ENCODE data around the gene VKORC1.

VKORC1 gene

GRCh38 chr16:31111881-31112466 lies 17.4 kb upstream of the VKORC1 start:
- peaks cover 1% of the 10 kb centered on the region for H3K9me3 ChIP-seq (ENCODE audit: insufficient read depth, low read depth, low read length)
- no peak overlapping the region for H4K8ac ChIP-seq (ENCODE audit: low read depth, low read length)
- no peak overlapping the region for H4K12ac ChIP-seq (ENCODE audit: low read depth, low read length)
- no peak overlapping the region for H3K27ac ChIP-seq (ENCODE audit: low read depth, low read length)
- H2BK5ac ChIP-seq (ENCODE audit: low read depth, low read length, poor library complexity), result no peak overlapping the region
- H3K14ac ChIP-seq (ENCODE audit: low read length), result no peak overlapping the region
- H3K4me2 ChIP-seq (ENCODE audit: low read length), result no peak overlapping the region
- H2BK120ac ChIP-seq (ENCODE audit: insufficient read depth, low read length, poor library complexity), result no peak overlapping the region
- H3K79me2 ChIP-seq (ENCODE audit: control insufficient read depth, insufficient read depth, low read length, poor library complexity), result peaks cover 6% of the 10 kb centered on the region
- no peak overlapping the region for H2AK5ac ChIP-seq (ENCODE audit: low read length)
- peaks cover 2 to 13% of the 10 kb centered on the region in 2 experiments for H3K4me1 ChIP-seq (ENCODE audit: control insufficient read depth in 1 of 2, insufficient read depth in 2 of 2, low read length in 2 of 2)
- no peak overlapping the region for H3K9ac ChIP-seq (ENCODE audit: low read length)
- peaks cover 36 to 40% of the 10 kb centered on the region in 2 experiments for H3K36me3 ChIP-seq (ENCODE audit: control insufficient read depth in 1 of 2, insufficient read depth in 2 of 2, low read length in 2 of 2)
- H3K4me3 ChIP-seq (ENCODE audit: low read depth, low read length), result no peak overlapping the region
- no CpG with 5 or more reads among the region's 23 CpGs for WGBS (ENCODE audit: extremely low coverage, insufficient coverage, insufficient read length)
- H3K27me3 ChIP-seq (ENCODE audit: insufficient read depth, low read length), result no peaks in the 10 kb centered on the region
- no peak overlapping the region for H2BK12ac ChIP-seq (ENCODE audit: low read length)
- no peak overlapping the region for H3K18ac ChIP-seq (ENCODE audit: low read length)
- no peak overlapping the region for H3K4ac ChIP-seq (ENCODE audit: low read depth, low read length)
- no peak overlapping the region for H2AFZ ChIP-seq (ENCODE audit: insufficient read depth, low read length, poor library complexity)
- H3K79me1 ChIP-seq (ENCODE audit: low read length), result peaks cover 6% of the 10 kb centered on the region
- no peak overlapping the region for H4K91ac ChIP-seq (ENCODE audit: low read depth, low read length)
- DNase-seq, result no peak
- no peak overlapping the region for H3K23ac ChIP-seq (ENCODE audit: low read length)

GRCh38 chr16:31110106-31111034 lies 15.8 kb upstream of the VKORC1 start:
- no peak overlapping the region for H4K91ac ChIP-seq (ENCODE audit: low read depth, low read length)
- no peak overlapping the region for H3K18ac ChIP-seq (ENCODE audit: low read length)
- H3K4ac ChIP-seq (ENCODE audit: low read depth, low read length), result no peak overlapping the region
- no peak overlapping the region for H4K12ac ChIP-seq (ENCODE audit: low read depth, low read length)
- H3K9me3 ChIP-seq (ENCODE audit: insufficient read depth, low read depth, low read length), result peaks cover 1% of the 10 kb centered on the region
- peaks cover 0 to 14% of the 10 kb centered on the region in 2 experiments for H3K4me1 ChIP-seq (ENCODE audit: control insufficient read depth in 1 of 2, insufficient read depth in 2 of 2, low read length in 2 of 2)
- H2BK5ac ChIP-seq (ENCODE audit: low read depth, low read length, poor library complexity), result no peak overlapping the region
- no peak overlapping the region for H2AK5ac ChIP-seq (ENCODE audit: low read length)
- no peak overlapping the region for H3K4me2 ChIP-seq (ENCODE audit: low read length)
- H2AFZ ChIP-seq (ENCODE audit: insufficient read depth, low read length, poor library complexity), result no peak overlapping the region
- H4K8ac ChIP-seq (ENCODE audit: low read depth, low read length), result no peak overlapping the region
- no peak overlapping the region for H3K4me3 ChIP-seq (ENCODE audit: low read depth, low read length)
- no peak overlapping the region for H3K27ac ChIP-seq (ENCODE audit: low read depth, low read length)
- H2BK12ac ChIP-seq (ENCODE audit: low read length), result no peak overlapping the region
- H3K9ac ChIP-seq (ENCODE audit: low read length), result no peak overlapping the region
- no CpG with 5 or more reads among the region's 26 CpGs for WGBS (ENCODE audit: extremely low coverage, insufficient coverage, insufficient read length)
- H3K36me3 ChIP-seq (ENCODE audit: control insufficient read depth in 1 of 2, insufficient read depth in 2 of 2, low read length in 2 of 2), result peaks cover 36 to 40% of the 10 kb centered on the region in 2 experiments
- no peak overlapping the region for H3K14ac ChIP-seq (ENCODE audit: low read length)
- no peak overlapping the region for H2BK120ac ChIP-seq (ENCODE audit: insufficient read depth, low read length, poor library complexity)
- peaks cover 6% of the 10 kb centered on the region for H3K79me1 ChIP-seq (ENCODE audit: low read length)
- no peaks in the 10 kb centered on the region for H3K27me3 ChIP-seq (ENCODE audit: insufficient read depth, low read length)
- H3K23ac ChIP-seq (ENCODE audit: low read length), result no peak overlapping the region
- H3K79me2 ChIP-seq (ENCODE audit: control insufficient read depth, insufficient read depth, low read length, poor library complexity), result peaks cover 6% of the 10 kb centered on the region
- no peak for DNase-seq

GRCh38 chr16:31109622-31110021 lies 15.0 kb upstream of the VKORC1 start:
- Histone ChIP-seq H2BK120ac (ENCODE audit: insufficient read depth, low read length, poor library complexity) (no peak overlapping the region), H3K14ac (ENCODE audit: low read length) (no peak overlapping the region), H3K9ac (ENCODE audit: low read length) (no peak overlapping the region), H4K12ac (ENCODE audit: low read depth, low read length) (no peak overlapping the region), H2AK5ac (ENCODE audit: low read length) (no peak overlapping the region), H2AFZ (ENCODE audit: insufficient read depth, low read length, poor library complexity) (no peak overlapping the region), H3K79me2 (ENCODE audit: control insufficient read depth, insufficient read depth, low read length, poor library complexity) (peaks cover 6% of the 10 kb centered on the region), H3K4me3 (ENCODE audit: low read depth, low read length) (no peak overlapping the region), H4K91ac (ENCODE audit: low read depth, low read length) (no peak overlapping the region), H3K36me3 (ENCODE audit: control insufficient read depth in 1 of 2, insufficient read depth in 2 of 2, low read length in 2 of 2) (peaks cover 36 to 40% of the 10 kb centered on the region in 2 experiments), H2BK5ac (ENCODE audit: low read depth, low read length, poor library complexity) (no peak overlapping the region), H3K4me2 (ENCODE audit: low read length) (no peak overlapping the region), H3K23ac (ENCODE audit: low read length) (no peak overlapping the region), H3K9me3 (ENCODE audit: insufficient read depth, low read depth, low read length) (peaks cover 1% of the 10 kb centered on the region), H3K79me1 (ENCODE audit: low read length) (peaks cover 6% of the 10 kb centered on the region), H3K18ac (ENCODE audit: low read length) (no peak overlapping the region), H3K4ac (ENCODE audit: low read depth, low read length) (peak overlapping the region; percentile 12), H3K27me3 (ENCODE audit: insufficient read depth, low read length) (no peaks in the 10 kb centered on the region), H4K8ac (ENCODE audit: low read depth, low read length) (no peak overlapping the region), H2BK12ac (ENCODE audit: low read length) (no peak overlapping the region), H3K27ac (ENCODE audit: low read depth, low read length) (no peak overlapping the region), H3K4me1 (ENCODE audit: control insufficient read depth in 1 of 2, insufficient read depth in 2 of 2, low read length in 2 of 2) (peaks cover 0 to 14% of the 10 kb centered on the region in 2 experiments)
- DNase-seq, result no peak
- WGBS (ENCODE audit: extremely low coverage, insufficient coverage, insufficient read length), result no CpG with 5 or more reads among the region's 12 CpGs

GRCh38 chr16:31108794-31109558 lies 14.4 kb upstream of the VKORC1 start:
- Histone ChIP-seq H3K9me3 (ENCODE audit: insufficient read depth, low read depth, low read length) (peaks cover 1% of the 10 kb centered on the region), H4K91ac (ENCODE audit: low read depth, low read length) (peak overlapping the region; percentile 97)
- WGBS (ENCODE audit: extremely low coverage, insufficient coverage, insufficient read length), result no CpG with 5 or more reads among the region's 57 CpGs

More at GRCh38 chr16:31108794-31109558, 14.4 kb upstream of the VKORC1 start:
- peak overlapping the region; percentile 100 for H2AFZ ChIP-seq (ENCODE audit: insufficient read depth, low read length, poor library complexity)
- peaks cover 6% of the 10 kb centered on the region for H3K79me2 ChIP-seq (ENCODE audit: control insufficient read depth, insufficient read depth, low read length, poor library complexity)
- peak overlapping the region; percentile 96 for H3K4ac ChIP-seq (ENCODE audit: low read depth, low read length)
- H3K4me3 ChIP-seq (ENCODE audit: low read depth, low read length), result peak overlapping the region; percentile 97
- peak overlapping the region; percentile 83 for H2AK5ac ChIP-seq (ENCODE audit: low read length)
- peak overlapping the region; percentile 94 for H2BK120ac ChIP-seq (ENCODE audit: insufficient read depth, low read length, poor library complexity)
- no peak overlapping the region for H2BK5ac ChIP-seq (ENCODE audit: low read depth, low read length, poor library complexity)
- H3K4me1 ChIP-seq (ENCODE audit: control insufficient read depth in 1 of 2, insufficient read depth in 2 of 2, low read length in 2 of 2), result peaks cover 0 to 14% of the 10 kb centered on the region in 2 experiments
- peak overlapping the region; percentile 96 for H4K12ac ChIP-seq (ENCODE audit: low read depth, low read length)
- no peaks in the 10 kb centered on the region for H3K27me3 ChIP-seq (ENCODE audit: insufficient read depth, low read length)
- H3K9ac ChIP-seq (ENCODE audit: low read length), result peak overlapping the region; percentile 93
- no peak overlapping the region for H3K27ac ChIP-seq (ENCODE audit: low read depth, low read length)
- DNase-seq, result no peak
- peak overlapping the region; percentile 99 for H3K14ac ChIP-seq (ENCODE audit: low read length)
- H2BK12ac ChIP-seq (ENCODE audit: low read length), result no peak overlapping the region
- H3K79me1 ChIP-seq (ENCODE audit: low read length), result peaks cover 6% of the 10 kb centered on the region
- H4K8ac ChIP-seq (ENCODE audit: low read depth, low read length), result peak overlapping the region; percentile 98
- H3K36me3 ChIP-seq (ENCODE audit: control insufficient read depth in 1 of 2, insufficient read depth in 2 of 2, low read length in 2 of 2), result peaks cover 36 to 40% of the 10 kb centered on the region in 2 experiments
- peak overlapping the region; percentile 92 for H3K4me2 ChIP-seq (ENCODE audit: low read length)
- peak overlapping the region; percentile 95 for H3K18ac ChIP-seq (ENCODE audit: low read length)
- H3K23ac ChIP-seq (ENCODE audit: low read length), result no peak overlapping the region
